ENCODE measurements around the gene ECHS1. TPM values are rescaled to one million over a fixed set of nuclear protein-coding genes. Genes with fewer than 3 reads are reported as not detected.

The ECHS1 gene
- total and polyA plus RNA-seq, 2 donors (not counting 3 experiments of a cell fraction or from before 2014, with no cell fraction given) = 46.2 to 108 TPM

DNA sequence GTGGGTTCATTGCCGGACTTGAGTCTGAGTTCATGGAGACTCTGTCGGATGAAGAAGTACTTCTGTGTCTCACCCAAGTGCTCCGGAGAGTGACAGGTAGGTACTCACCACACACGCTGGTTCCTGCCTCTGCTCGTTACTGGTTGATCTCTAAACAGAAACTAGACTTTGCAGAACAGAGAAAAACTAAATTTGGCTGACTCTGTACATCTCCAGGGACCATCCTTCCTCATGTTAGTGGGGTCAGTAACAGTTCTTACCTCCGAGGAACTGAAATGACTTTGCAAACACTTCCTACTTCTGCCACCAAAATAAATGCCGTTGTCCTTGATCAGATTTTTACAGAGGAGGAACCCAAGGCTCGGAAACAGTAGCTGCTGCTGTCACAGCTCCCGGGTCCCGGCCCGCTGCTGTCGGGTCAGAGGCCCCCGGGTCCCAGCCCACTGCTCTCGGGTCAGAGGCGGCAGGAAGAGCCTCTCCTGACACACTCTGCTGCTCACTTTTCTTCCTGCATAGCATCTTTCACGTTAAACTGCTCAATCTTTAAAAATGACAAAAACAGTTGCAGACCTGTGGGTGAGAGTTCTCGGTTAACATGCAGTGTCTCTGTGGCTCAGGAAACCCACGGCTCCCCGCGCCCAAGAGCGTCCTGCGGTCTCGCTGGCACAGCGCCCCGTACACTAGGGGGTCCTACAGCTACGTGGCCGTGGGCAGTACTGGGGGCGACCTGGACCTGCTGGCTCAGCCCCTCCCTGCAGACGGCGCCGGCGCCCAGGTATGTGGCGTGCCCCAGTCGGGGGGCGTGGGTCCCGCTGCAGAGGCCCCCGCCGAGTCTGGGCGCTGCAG, 16.0 kb upstream of the ECHS1 start:
- Histone ChIP-seq H3K4me3 (replicated peaks in 1 of 3; ENCODE audit: insufficient read depth in 1 of 3, low read depth in 1 of 3, low read length in 3 of 3) (no peak overlapping the region), H3K9me1 (replicated peaks; ENCODE audit: control insufficient read depth, extremely low read depth, insufficient read depth, low read length) (no peaks in the 10 kb centered on the region), H3K4me2 (ENCODE audit: insufficient read depth, low read length) (no peak overlapping the region), H3K9me3 (replicated peaks; ENCODE audit: control insufficient read depth, insufficient read depth, low read length) (no peaks in the 10 kb centered on the region), H3K36me3 (ENCODE audit: control insufficient read depth in 2 of 2, extremely low read depth in 1 of 2, insufficient read depth in 2 of 2, low read length in 2 of 2) (no peaks in the 10 kb centered on the region), H3K27me3 (ENCODE audit: control insufficient read depth in 2 of 2, insufficient read depth in 2 of 2, low read length in 2 of 2) (no peaks in the 10 kb centered on the region), H4K20me1 (replicated peaks; ENCODE audit: control insufficient read depth, extremely low read depth, insufficient read depth, low read length) (no peaks in the 10 kb centered on the region), H3K79me2 (ENCODE audit: control insufficient read depth, insufficient read depth, low read length) (peaks cover under 1% of the 10 kb centered on the region), H3K4me1 (ENCODE audit: control insufficient read depth, extremely low read depth, insufficient read depth, low read length) (peaks cover 7% of the 10 kb centered on the region), H2AFZ (ENCODE audit: low read depth, low read length) (no peak overlapping the region), H3K27ac (ENCODE audit: insufficient read depth, low read depth, low read length) (no peak overlapping the region), H3K9ac (replicated peaks; ENCODE audit: extremely low read depth, insufficient read depth, low read length) (no peak overlapping the region)
- POLR2A ChIA-PET = no interaction called here
- CTCF ChIA-PET = interaction anchor here (0.8 to 1.7 kb wide), 3 partner anchors 10 to 60 kb away, joined by 3 to 9 read pairs (median 8); partner anchors contain the start of gene PAOX
- TF ChIP-seq JUN (IDR thresholded peaks at IDR 0.05; ENCODE audit: borderline replicate concordance, insufficient read depth, insufficient read length, low read depth) (no peak), GATA2 (IDR thresholded peaks at IDR 0.05; ENCODE audit: insufficient read depth, insufficient read length, low read depth, low read length) (no peak), EZH2 (IDR thresholded peaks at IDR 0.05; ENCODE audit: borderline replicate concordance, low read depth, low read length, severe bottlenecking) (no peak), POLR2A (IDR thresholded peaks at IDR 0.05; ENCODE audit: low read depth, low read length) (no peak), FOS (IDR thresholded peaks at IDR 0.05; ENCODE audit: borderline replicate concordance, insufficient read depth, low read length) (no peak), POLR2AphosphoS5 (IDR thresholded peaks at IDR 0.05; ENCODE audit: insufficient read depth, low read depth, low read length) (no peak)
- TF ChIP-seq, protein P1, sequence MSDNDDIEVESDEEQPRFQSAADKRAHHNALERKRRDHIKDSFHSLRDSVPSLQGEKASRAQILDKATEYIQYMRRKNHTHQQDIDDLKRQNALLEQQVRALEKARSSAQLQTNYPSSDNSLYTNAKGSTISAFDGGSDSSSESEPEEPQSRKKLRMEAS (IDR thresholded peaks at IDR 0.05; ENCODE audit: insufficient read depth, insufficient read length) = no peak
- no TSS peak for BruUV-seq (replicated peaks)
- intact Hi-C loops (cut with micrococcal nuclease) = no loop called here
- dilution Hi-C loops (cut with MboI; ENCODE audit: extremely low pct_ligation_motif_present, low sequenced_read_pairs) = no loop called here
- FAIRE-seq (no peak), DNase-seq (ENCODE audit: low read depth, low spot score) (no peak)

All from endothelial cell of umbilical vein (primary cell).